ENCODE results near the gene IPO9.

DNA sequence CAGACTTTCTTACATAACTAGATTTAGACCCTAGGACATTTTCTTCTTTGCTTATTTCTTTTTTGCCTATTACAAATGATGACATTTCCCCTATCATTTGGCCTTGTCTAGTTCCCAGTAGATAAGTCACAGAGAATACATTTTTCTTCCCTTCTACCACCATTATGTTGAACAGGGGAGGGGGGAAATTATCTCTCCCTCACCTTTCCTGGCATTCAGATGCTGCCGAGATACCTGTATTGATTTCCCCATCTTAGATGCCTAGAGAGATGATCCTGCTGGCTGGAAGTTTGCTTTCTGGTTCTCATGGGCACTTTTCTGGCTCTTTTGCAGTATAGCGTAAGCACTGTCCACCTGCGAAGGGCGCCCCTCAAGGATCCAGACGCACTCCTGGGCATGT, 5.7 kb downstream of the IPO9 start:
- TF ChIP-seq, protein P1, sequence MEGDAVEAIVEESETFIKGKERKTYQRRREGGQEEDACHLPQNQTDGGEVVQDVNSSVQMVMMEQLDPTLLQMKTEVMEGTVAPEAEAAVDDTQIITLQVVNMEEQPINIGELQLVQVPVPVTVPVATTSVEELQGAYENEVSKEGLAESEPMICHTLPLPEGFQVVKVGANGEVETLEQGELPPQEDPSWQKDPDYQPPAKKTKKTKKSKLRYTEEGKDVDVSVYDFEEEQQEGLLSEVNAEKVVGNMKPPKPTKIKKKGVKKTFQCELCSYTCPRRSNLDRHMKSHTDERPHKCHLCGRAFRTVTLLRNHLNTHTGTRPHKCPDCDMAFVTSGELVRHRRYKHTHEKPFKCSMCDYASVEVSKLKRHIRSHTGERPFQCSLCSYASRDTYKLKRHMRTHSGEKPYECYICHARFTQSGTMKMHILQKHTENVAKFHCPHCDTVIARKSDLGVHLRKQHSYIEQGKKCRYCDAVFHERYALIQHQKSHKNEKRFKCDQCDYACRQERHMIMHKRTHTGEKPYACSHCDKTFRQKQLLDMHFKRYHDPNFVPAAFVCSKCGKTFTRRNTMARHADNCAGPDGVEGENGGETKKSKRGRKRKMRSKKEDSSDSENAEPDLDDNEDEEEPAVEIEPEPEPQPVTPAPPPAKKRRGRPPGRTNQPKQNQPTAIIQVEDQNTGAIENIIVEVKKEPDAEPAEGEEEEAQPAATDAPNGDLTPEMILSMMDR (IDR thresholded peaks at IDR 0.05), result no peak
- no peak for TF ChIP-seq POLR2AphosphoS5 (IDR thresholded peaks at IDR 0.05; ENCODE audit: insufficient read depth in 1 of 2, low read depth in 1 of 2)
